ENCODE data around the gene SLC39A9.
"Not testable (repeated sequence)": the region's sequence is repeated elsewhere in the genome, so short reads cannot be mapped to it uniquely, and the experiment has no call there.

SLC39A9 gene

GRCh38 chr14:69476824-69477450 lies 78.4 kb downstream of the SLC39A9 start:
- DNase-seq (ENCODE audit: low read depth), result not testable (repeated sequence)

- not testable (repeated sequence) for DNase-seq (ENCODE audit: low read depth)
Measured at GRCh38 chr14:69478055-69478454, 79.6 kb downstream of the SLC39A9 start.

- no peak for DNase-seq (ENCODE audit: low read depth)
Measured at GRCh38 chr14:69479696-69480095, 81.2 kb downstream of the SLC39A9 start.

- DNase-seq (ENCODE audit: low read depth), result no peak
Measured at GRCh38 chr14:69480136-69480535, 81.6 kb downstream of the SLC39A9 start.

- DNase-seq (ENCODE audit: low read depth), result no peak
Measured at GRCh38 chr14:69481815-69482568, 83.5 kb downstream of the SLC39A9 start.

GRCh38 chr14:69483765-69484443 lies 85.4 kb downstream of the SLC39A9 start:
- DNase-seq (ENCODE audit: low read depth), result no peak

- DNase-seq (ENCODE audit: low read depth), result no peak
Measured at GRCh38 chr14:69484444-69485314, 86.2 kb downstream of the SLC39A9 start, which contains the start of gene PLEKHD1. Gene PLEKHD1, plus strand, starts transcription at chr14:69484728. Its CDS starts 238 bp downstream, at chr14:69484966.

GRCh38 chr14:69485315-69485660 lies 86.8 kb downstream of the SLC39A9 start:
- no peak for DNase-seq (ENCODE audit: low read depth)

- DNase-seq (ENCODE audit: low read depth), result no peak
Measured at GRCh38 chr14:69485701-69486100, 87.2 kb downstream of the SLC39A9 start.

GRCh38 chr14:69487226-69487625 lies 88.7 kb downstream of the SLC39A9 start:
- DNase-seq (ENCODE audit: low read depth), result no peak

GRCh38 chr14:69487771-69488170 lies 89.3 kb downstream of the SLC39A9 start:
- no peak for DNase-seq (ENCODE audit: low read depth)

GRCh38 chr14:69489495-69489894 lies 91.0 kb downstream of the SLC39A9 start:
- no peak for DNase-seq (ENCODE audit: low read depth)

- no peak for DNase-seq (ENCODE audit: low read depth)
Measured at GRCh38 chr14:69490219-69490918, 91.9 kb downstream of the SLC39A9 start.

- DNase-seq (ENCODE audit: low read depth), result no peak
Measured at GRCh38 chr14:69491193-69491592, 92.7 kb downstream of the SLC39A9 start.

- DNase-seq (ENCODE audit: low read depth), result no peak
Measured at GRCh38 chr14:69493038-69493437, 94.5 kb downstream of the SLC39A9 start.

GRCh38 chr14:69493791-69494190 lies 95.3 kb downstream of the SLC39A9 start:
- no peak for DNase-seq (ENCODE audit: low read depth)

- no peak for DNase-seq (ENCODE audit: low read depth)
Measured at GRCh38 chr14:69495341-69495921, 96.9 kb downstream of the SLC39A9 start.

- DNase-seq (ENCODE audit: low read depth), result not testable (repeated sequence)
Measured at GRCh38 chr14:69497866-69498265, 99.4 kb downstream of the SLC39A9 start.

GRCh38 chr14:69498286-69498685 lies 99.8 kb downstream of the SLC39A9 start:
- not testable (repeated sequence) for DNase-seq (ENCODE audit: low read depth)

GRCh38 chr14:69499436-69499835 lies 100.9 kb downstream of the SLC39A9 start:
- no peak for DNase-seq (ENCODE audit: low read depth)

GRCh38 chr14:69500096-69500495 lies 101.6 kb downstream of the SLC39A9 start:
- DNase-seq (ENCODE audit: low read depth), result no peak

Data from HS-27A (cell line).